ENCODE results near the gene RFTN1. TPM values are rescaled to one million over a fixed set of nuclear protein-coding genes. Genes with fewer than 3 reads are reported as not detected.

Gene RFTN1
- total RNA-seq, 1 donor from 2014 or later: 20.9 TPM

DNA sequence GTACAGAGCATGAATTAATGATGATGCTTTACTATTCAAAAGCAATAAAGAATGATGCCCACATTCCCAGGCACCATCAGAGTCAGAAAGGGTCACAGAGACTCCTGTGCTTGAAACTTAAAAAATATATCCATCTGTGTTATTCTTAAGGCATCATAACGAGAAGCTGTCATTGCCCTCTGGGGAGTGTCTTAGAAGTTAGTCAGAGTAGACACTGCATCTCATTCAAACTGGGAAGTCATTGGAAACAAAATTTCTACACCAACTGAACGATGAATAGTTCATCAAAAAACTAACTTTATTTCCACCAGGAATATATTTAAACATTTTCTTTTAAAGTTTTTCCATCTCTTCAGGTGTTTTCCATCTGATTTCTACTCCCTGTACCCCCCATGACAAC, 122.9 kb downstream of the RFTN1 start:
- ATAC-seq (no peak), DNase-seq (ENCODE audit: low spot score) (no peak)

DNA sequence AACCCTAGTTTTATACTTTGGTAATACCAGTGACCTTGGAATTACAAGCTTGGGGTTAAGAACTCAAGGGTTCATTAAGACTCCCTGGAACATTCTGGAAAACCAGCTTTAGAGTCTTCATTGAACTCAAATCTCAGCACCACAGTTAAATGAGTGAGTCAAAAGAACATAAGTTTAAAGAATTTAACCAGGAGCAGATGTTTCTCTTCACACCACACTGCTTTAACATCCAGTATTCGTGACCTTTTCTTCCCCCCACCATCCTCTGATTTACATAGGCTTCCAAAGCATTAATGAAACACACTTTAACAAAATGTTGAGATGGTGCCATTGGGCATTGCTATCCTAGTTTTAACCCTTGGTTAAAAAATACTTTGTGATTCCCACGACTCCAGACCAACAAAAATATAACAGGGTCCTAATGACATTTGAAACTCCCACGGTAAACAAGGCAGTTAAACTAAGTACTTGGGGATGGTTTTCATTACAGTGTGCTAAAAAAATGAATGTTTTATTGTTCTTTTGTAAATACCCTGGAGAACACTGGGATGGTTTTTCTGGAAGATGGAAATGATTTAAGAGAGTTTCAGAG, 124.6 kb downstream of the RFTN1 start:
- no peak for DNase-seq (ENCODE audit: low spot score)
- no peak for ATAC-seq

DNA sequence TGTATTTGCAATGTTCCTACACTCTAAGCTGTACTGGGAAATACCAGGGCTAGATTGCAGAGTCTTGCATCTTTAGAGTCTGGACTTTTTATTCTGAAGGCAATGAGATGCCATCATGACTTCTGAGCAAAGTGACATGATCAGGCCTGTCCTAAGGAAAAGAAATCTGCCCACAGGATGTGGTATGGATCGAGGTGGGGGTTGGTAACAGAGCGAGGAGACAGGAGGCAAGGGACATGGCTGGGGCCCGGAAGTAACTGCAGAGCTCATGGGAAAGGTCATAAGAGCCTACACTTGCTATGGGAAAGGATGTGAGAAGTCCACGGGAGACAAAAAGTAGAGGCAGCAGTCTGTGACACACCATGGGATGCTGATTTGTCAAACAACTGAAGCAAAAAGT, 126.9 kb downstream of the RFTN1 start:
- DNase-seq (ENCODE audit: low spot score): no peak
- ATAC-seq: no peak

DNA sequence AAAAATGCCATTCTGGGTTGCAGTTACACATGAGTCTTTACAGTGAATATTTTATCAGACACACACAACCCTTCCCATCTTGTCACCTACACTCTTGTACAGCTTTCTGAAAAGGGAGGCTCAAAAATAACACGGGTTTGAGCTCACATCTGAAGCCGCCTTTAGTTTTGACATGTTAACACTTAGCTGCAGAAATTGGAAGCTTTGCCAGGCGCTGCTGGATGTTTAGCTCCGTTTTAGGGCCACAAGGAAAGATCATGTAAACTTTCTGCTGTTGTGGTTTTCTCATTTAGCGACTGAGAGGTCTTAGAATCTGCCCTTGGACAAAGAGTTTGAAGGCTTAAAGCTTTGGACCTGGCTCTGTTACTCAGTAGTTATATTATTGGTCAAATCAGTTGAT, 128.3 kb downstream of the RFTN1 start:
- no peak for ATAC-seq
- no peak for DNase-seq (ENCODE audit: low spot score)

DNA sequence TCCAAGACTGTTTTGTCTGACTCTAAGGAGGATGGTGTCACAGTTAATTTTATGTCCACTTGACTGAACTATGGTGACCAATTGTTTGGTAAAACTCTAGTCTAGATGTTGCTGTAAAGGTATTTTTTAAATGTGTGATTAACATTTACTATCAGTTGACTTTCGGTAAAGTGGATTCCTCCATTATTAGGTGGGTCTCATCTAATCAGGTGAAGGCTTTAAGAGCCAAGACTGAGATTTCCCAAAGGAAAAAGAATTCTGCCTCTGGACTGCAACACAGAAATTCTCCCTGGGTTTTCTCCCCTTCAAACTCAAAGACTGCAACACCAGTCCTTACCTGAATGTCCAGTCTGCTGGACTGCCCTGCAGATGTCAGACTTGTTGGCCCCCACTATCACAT, 129.6 kb downstream of the RFTN1 start:
- DNase-seq (ENCODE audit: low spot score) (no peak), ATAC-seq (no peak)

DNA sequence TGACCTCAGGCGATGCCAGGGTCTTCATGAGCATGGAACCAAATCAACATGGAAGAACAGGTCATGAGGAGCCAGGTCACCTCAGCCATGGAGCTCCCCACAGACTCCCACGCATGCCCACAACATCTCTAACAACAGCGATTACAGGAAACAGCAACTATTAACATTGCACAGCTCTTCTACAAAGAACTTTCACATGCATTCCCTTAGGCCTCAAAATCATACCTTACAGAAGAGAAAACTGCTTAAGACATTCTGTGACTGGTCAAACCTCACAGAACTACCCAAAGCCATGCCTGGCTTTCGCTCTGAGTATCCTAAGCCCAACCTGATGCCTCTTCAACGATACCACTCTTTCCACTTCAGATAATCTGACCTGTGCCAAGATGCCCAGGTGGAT, 130.7 kb downstream of the RFTN1 start:
- ATAC-seq: no peak
- DNase-seq (ENCODE audit: low spot score): no peak

DNA sequence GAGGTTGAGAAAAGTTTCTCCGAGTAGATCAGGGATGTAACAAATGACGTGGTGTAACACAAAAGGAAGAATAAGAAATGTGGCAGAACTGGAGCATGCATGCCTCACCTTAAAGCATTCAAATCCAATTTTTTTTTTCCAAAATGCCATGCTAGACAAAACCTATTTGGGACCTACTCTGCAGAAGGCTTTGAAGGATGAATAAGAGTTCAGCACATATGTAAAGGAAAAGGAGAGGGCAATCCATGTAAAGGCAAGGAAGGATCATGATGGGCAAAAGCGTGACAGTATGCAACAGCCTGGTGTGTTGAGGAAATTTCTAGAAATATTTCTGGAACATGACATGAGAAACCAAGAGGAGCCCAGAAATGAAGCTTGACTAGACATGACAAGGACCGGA, 132.1 kb downstream of the RFTN1 start:
- ATAC-seq: no peak
- no peak for DNase-seq (ENCODE audit: low spot score)

DNA sequence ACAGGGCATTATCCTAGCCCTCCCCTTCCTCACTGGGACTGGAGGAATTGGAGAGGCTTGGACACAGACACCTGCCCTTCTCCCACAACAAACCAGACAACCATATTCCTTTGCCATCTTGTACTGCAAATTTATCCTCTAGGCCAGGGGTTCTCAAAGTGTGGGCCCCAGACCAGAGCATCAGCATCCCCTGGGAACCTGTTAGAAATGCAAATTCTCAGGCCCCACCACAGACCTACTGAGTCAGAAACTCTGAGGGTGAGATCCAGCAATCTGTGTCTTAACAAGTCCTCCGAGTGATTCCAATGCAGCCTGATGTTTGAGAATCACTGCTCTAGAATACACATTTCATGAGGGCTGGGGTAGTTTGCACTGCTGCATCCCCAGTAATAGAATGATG, 133.1 kb downstream of the RFTN1 start:
- DNase-seq (ENCODE audit: low spot score): no peak
- ATAC-seq: no peak

DNA sequence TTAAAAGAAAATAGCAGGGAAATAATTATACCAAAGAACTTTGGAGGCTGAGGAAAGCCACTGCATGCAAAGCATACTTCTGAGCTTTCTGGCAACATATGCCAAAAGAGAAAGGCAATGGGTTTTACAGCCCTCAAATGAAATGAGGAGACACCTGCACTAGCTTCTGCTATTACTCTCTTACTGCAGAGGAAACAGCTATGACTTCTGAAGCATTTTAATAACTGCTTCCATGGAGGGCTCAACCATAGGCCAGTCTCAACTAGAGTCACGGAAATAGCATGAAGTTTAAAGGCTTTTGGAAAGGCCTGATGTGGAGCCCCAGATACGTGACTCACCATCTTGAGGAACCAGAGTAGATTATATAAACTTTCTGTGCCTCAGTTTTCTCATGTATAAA, 133.7 kb downstream of the RFTN1 start:
- ATAC-seq (no peak), DNase-seq (ENCODE audit: low spot score) (no peak)

DNA sequence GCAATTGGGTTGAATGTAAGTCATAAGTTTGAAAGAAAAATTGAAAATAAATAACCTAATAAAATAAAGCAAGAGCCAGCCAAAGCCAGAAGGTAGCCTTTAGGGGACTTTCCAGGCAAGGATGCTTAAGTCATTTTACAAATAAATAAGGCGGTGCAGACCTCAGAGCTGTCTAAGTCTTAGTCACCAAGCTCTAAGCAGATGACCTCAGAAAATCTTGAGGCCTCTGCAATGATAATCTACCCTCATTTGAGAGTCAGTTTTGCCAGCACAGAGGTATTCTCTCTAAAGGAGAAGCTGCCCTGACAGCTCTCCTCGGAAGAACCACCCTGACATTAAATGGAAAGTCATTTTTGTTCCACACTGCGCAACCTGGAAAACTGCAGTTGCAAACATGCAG, 134.6 kb downstream of the RFTN1 start:
- no peak for DNase-seq (ENCODE audit: low spot score)
- no peak for ATAC-seq

DNA sequence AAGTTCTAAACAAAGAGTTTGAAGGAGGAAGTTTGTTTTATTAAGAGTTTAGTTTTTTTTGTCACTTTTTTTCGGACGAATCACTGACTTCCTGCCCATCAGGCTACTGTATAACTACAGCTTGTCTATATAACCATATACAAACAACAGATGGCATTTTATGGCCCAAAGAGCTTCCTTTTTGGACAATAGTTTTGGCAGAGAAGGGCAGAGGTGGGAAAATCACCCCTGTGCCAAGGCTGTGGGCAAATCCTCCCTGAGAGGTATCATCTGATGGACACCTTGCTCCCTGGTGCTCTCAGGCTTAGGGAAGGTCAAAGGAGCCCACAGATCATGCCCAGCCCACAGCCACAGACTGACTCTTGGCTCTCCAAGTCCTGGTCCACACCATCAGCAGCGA, 135.1 kb downstream of the RFTN1 start:
- no peak for DNase-seq (ENCODE audit: low spot score)
- ATAC-seq: no peak

DNA sequence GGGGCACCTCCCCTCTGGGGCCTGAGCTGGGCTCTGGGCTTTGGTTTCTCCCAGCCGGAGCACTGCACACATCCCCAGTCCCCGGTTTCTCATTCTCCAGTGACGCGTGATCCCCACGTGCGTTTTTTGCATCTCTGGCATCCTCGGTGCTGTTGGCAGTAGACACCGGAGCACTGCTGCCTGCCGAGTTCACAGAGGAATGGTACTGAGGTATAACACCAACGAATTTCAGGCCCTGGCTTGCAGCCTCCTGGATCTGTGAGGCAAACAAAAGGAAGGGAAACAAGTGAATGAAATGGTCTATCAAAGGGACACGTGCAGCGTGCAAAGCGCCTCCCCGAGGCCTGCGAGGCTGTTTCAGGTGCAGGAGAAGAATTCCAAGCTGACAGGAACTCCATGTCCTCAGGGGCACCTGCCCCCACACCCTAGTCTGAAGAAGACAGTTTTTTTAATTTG, 135.6 kb downstream of the RFTN1 start:
- ATAC-seq (no peak), DNase-seq (ENCODE audit: low spot score) (no peak)

DNA sequence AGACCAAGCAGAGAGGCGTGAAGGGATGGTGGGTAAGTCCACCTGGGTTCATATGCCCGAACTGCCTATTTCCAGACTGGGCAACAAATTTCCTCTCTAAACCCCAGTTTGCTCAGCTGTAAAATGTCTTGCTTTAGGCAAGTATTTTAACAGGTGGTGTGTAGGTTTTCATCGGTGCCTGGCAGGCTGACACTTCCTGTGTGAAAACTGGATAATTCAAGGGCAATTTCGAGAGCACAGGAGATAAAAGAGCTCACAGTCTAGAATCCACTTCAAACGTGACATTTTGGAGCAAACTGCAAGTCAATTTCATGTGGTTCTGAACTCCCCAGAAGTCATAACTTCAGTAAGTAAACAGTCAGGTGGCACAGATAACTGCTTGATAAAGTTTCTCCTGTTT, 136.3 kb downstream of the RFTN1 start:
- no peak for DNase-seq (ENCODE audit: low spot score)
- no peak for ATAC-seq

DNA sequence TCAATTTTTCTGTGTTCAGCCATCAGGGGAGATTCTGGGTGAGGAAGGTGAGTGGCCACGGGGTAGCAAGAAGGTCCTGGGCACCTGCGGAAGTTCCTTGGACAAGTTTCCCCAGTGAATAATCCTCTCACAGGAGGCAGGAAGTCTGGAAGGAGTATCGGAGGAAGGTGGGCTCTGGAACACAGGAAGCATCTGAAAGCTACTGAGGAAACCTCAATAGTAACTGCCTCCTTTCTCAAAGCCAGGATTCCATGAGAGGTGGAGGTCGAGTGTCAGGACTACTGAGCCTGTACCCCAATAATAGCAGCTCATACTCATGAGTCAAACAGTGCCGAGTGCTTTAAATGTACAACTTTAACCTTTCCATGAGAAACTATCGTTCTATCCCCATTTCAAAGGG, 137.6 kb downstream of the RFTN1 start:
- ATAC-seq: no peak

DNA sequence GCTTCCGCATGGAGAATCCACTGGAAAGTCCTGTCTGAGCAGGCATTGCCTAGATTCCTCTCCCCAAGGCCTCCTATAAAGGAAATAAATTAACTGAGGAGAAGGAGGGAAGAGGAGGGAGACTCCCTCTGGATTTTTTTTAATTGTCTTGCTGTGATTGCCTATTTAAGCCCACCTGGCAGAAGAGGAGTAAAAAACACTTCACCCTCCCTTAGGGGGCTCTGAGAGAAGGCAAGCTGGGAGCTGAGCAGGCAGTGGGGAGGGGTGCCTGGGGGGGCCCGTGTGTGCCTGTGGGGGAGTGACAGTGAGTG, 138.6 kb downstream of the RFTN1 start:
- DNase-seq (ENCODE audit: low spot score) (no peak), ATAC-seq (no peak)

More for the DNA sequence above, 137.6 kb downstream of the RFTN1 start:
- no peak for DNase-seq (ENCODE audit: low spot score)

DNA sequence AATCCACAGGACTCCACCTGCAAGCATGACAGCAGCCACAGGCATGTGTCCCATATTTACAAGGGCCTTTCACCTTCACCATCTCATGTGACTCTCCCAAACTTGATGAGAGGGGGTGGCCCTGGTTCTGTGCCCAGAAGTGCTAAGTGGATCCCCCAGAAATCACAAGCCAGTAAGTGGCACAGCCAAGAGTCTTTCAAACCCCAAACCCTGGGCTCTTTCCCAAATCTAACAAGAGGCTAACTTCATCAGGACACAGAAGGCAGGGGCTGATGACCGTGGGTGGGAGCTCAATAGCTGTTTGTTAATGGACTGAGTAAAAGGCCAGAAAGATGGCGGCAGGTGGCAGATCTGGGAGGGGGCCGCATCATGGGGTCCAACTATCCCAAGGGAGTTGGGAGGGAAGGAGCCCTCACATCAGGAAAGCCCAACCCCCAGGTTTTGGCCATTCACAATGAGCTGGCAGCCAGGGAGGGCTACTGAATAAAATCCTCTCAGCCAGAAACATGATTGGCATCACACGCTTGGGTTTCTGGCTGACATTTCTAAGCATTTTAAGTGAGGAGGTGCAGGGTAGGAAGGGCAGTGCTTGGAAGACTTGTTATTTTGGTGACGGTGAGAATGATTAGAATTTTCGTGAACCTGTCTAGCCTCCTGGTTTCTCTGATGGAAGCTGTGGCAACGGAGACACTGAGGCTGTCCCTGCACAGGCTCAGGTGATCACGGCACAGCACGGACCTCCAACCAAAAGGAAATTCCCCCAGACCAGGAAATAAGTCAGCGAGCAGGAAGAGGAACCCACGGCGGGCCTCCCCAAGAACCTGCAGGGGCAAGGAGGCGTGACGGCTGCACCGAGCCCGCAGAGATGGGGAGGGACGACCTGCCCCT, 139.2 kb downstream of the RFTN1 start:
- no peak for ATAC-seq
- no peak for DNase-seq (ENCODE audit: low spot score)

DNA sequence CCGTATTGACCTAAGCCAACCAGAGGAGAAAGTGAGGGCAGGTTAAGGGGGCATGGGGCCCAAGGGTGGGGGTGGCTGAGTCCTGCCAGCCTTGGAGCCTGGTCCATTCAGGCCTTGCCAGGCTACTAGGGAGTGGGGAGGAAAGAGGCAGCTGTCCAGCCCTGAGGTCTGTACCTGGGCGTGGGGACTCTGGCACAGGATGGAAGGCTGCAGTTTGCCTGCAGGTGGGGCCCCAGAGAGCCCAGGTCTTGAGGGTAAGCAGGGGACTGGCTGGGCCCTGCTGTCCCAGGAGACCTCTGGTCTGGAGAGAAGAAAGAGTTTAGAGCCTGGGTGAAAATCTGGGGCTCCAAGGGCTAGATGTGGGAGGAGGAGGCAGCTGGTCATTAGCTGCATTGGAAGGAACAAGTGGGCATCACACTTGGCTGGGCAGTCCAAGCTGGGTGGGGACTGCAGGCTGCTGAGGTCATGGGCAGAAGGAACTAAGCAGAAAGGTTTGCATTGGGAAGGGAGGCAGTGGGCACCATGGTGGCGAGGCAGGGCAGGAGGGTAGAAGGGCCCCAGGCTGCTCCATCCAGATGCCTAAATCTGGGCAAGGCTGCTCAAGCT, 140.1 kb downstream of the RFTN1 start:
- ATAC-seq (no peak), DNase-seq (ENCODE audit: low spot score) (no peak)

DNA sequence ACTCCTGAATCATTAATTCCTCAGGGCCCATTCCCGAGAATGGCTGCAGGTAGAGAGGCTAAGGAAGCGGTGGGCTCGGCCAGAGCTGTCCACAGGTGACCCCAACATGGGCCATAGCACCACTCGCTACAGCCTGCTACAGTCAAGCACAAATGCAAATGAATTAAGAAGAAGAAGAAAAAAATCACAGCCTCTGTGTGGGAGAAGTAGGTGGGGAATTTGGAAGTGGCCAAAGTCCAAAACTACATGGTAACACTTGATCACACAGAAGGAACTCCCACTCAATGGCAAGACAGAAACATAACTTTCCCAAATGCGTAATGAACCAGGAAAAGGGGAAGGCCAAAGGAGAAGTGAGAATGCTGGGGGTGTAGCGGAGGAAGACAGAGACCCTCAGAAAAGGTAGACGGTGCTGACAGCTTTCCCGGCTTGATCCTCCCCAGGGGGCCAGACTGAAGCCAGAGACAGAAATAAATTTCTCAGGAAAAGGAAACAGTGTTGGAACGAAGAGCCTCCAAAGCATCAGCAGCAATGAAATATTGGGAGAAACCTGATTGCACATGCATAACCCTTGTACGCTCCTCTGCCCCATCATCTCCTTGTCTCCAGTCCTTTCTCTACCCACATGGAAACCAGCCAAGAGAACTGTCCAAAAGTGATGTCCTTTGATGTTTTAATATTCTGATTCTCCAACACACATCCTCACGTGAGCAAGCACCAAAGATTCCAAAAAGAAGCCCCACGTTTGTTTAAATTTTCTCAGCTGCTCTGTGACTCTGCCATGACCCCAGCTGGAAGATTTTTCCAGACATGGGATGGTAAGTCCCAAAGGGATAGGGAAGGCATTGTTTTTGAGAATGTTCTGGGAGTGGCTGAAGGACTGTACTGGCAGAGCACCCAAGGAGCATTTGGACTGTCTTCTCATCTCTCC, 140.9 kb downstream of the RFTN1 start:
- DNase-seq (ENCODE audit: low spot score): no peak
- ATAC-seq: no peak

DNA sequence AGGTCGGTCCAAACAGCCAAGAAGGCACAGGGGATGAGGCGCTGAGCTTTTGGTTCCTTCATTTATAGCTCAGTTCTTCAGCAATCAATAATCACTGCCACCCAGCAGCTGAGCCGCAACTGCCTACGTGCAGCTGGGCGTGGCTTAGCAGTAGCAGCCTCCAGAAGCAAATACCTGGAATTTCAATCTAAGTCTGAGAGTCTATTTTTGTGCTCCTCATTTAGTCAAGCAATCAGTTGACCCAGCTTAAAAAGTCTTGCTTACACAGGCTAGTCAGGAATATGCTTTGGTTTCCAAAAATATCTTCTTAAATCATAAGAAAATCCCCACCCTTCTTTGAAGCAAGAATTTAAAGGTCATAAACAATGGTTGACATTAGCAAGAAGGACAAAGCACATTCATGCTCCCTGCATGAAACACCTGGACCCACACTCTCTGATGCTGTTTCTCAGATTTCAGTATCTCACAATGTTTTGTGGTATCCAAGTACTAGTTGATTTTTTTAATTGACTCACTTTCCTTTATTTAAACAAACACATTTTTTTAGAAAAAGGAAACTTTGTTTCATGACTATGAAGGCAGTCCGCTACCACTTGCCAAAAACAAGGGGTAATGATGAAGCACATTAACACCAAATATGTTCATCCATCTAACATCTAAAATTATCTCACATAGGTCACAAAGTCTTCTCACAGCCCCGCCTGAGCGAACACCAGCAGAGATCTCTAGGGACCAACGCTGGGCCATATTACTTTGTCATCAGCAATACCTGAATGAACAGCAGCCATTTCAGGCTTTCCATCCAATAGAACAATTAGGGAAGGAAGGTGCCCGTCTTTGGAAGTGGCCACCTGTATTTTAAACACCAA, 142.4 kb downstream of the RFTN1 start:
- DNase-seq (ENCODE audit: low spot score) (no peak), ATAC-seq (no peak)

DNA sequence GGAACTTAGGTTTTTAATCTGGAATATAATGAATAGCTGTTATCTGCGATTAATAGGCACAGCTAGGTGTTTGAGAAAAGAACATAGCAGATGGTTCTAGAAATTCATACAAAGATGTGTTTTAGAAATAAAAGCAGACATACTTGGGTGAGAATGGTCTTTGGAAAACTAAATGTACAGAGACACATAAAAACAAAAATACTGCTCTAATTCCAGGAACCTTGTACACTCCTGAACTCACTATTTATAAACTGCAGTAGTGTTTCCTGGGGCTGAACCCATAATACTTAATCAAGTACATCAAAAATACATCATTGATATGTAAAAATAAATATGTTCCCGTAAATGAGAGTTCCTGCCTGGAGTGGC, 143.0 kb downstream of the RFTN1 start:
- DNase-seq (ENCODE audit: low spot score): no peak
- ATAC-seq: no peak

All from left lobe of liver (tissue), 2 donors.